HG03432 (cell line): Measurements from ENCODE around the gene EEF1E1.

Experiments
- ATAC-seq: cut with Tn5 transposase; IDR thresholded peaks from one replicate; pipeline ENCODE4 v1.9.1; 2021; ENCODE audit warnings: mild to moderate bottlenecking, moderate library complexity; ENCODE audit not compliant: unreplicated experiment

Gene EEF1E1

DNA sequence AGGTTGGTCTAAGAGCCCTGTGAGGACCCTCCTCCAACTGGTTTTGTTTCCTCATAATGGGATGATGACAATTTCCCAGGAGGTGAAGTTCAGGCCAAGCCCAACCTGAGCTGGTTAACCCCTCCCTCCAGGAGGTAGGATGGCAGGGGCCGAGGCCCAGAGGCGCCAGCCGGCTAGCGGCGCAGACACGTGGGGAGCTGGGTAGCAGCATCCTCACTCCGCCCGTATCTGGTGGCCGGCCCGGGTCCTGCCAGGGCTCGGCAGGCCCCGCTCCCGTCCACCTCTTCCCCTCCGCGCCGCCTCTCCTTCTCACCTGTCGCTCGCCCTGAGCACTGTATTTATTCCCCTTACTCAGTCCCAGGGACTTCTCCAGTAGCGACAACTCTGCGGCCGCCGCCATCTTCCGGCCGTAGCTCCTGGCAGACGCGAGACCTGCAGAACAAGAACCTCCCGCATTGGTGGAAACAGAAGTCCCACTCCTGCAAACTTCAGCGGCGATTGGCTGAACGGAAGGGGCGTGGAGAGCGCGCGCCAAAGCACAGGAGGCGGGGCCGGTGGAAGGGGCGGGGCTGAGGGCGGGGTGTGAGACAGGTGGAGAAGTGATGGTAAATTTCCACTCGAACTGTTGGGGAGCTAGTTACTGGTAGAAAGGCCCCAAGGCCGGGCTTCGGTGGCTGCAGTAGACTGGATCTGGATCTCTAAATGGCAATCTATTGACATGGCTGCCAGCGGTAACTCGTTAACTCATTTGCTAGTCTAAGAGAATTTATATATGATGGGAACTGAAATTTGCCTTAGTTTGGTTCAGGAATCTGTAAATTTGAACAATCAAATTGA is at the start of gene EEF1E1:
Gene EEF1E1, minus strand, starts transcription at position 427 of the 837 bp plus-strand sequence. Its CDS starts 27 bp downstream, at position 400.
- peak; percentile 99 for ATAC-seq

- no peak for ATAC-seq
Observed at GRCh38 chr6:8149350-8149749, 47.0 kb upstream of the EEF1E1 start.

DNA sequence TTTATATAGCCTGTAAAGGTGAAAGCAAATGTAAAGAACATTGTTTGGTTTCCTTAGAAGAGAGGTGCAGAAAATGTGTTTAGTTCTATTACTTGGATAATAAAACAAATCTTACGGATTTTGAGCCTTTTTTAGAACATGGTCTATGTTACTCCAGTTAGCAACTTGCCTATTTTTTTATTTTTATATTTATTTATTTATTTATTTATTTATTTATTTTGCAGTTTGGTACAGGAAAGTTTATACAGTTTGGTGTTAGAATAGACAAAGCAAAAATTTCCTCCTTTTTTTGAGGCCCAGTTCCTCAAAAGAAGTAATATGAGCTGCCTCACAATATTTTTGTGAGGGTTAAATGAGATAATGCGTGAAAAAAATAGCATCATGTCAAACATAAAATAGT is 41.6 kb upstream of the EEF1E1 start:
- no peak for ATAC-seq

GRCh38 chr6:8139451-8139850 is 37.1 kb upstream of the EEF1E1 start:
- no peak for ATAC-seq

DNA sequence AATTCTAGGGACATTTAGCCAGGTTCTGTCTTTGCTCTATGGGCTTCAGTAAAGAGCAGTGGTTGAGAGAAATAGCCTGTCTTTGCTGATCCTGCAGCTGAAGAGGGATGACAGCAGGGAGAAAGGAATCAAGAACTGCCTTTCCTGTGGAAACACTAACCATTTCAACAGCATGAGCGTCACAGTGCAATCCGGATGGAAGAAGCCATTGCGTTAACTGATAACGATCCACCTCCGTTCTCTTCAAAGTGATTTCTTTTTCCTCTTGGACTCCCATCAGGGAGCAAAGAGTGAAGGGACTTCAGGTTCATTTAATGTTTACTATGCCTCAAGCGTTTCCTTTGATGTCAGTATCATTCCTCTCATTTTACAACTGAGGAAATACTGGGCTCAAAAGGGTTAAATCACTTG is 35.2 kb upstream of the EEF1E1 start:
- ATAC-seq: no peak

- no peak for ATAC-seq
Observed at GRCh38 chr6:8135276-8135675, 32.9 kb upstream of the EEF1E1 start.

GRCh38 chr6:8132130-8132529 is 29.8 kb upstream of the EEF1E1 start:
- no peak for ATAC-seq

- peak; percentile 85 for ATAC-seq
Observed at GRCh38 chr6:8131265-8131897, 29.0 kb upstream of the EEF1E1 start.

DNA sequence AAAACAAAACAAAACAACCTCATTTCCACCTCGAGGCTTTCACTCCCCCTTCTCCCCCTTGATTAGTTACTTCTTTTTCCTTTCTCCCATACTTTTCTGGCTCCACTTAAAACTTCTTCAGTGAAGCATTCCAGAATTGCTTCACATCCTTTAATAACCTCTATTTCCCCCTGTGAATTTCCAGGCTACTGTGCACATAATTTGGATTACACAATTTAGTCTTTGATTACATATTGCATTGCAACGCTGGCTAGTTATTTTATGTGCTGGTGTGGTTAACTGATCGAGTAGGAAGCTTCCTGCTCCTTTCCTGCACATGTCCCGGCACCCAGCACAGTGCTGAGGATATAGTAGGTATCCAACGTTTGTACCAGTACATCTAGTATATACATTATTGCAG is 28.1 kb upstream of the EEF1E1 start:
- no peak for ATAC-seq

GRCh38 chr6:8123236-8123635 is 20.9 kb upstream of the EEF1E1 start:
- no peak for ATAC-seq

GRCh38 chr6:8114956-8115355 is 12.6 kb upstream of the EEF1E1 start:
- ATAC-seq: no peak

- no peak for ATAC-seq
Observed at GRCh38 chr6:8113131-8113654, 10.8 kb upstream of the EEF1E1 start.

DNA sequence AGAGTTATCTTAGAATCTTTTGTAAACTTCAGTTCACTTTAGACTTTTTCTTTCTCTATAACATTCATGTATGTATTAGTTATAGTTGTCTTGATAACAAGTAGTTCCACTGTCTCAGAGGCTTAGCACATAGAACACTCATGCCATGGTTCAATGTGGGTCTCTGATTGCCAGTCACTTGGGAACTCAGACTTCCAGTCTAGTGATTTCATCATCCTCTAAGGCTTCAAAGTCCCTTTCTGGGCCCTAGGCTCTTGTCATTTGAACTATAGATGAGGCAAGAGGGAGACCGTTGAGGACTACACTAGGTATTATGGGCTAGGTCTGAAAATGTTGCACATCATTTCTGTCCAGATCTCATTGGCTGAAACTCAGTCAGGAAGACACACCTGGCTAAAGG is 8.4 kb upstream of the EEF1E1 start:
- no peak for ATAC-seq

GRCh38 chr6:8110117-8110721 is 7.9 kb upstream of the EEF1E1 start:
- ATAC-seq: peak; percentile 87

DNA sequence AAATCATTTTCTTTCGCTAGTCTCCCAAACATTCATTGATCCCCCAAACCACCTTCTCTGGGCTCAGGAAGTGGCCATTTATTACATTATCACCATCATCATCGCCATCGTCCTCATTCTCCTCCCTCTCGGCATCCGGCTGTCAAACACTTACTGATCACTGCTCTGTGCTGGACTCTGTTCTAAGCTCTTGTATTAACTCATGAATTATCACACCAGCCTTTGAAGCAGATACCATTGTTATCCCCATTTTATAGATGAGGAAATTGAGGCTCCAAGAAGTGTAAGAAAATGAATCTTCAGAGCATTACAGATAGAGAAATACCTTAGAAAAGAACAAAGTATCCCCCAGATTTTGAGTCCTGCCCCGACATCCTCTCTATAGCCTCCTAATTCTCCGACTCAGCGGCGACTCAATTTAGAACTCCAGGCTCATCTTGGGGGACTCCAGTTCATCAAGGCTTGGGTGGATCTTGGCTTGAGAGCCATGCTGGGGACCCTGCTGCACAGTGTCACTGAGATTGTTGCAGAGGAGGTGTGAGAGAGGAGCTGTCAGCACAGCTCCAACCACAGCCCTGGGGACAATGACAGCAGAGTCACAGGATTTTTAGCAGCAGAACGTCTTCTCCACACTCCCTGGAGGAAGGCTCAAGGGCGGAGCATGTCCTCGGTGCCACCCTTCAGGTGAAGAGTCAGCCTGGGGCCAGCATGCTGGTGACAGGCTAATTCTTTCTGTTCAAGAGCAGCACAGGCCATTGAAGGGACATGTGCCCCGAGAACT is 6.6 kb upstream of the EEF1E1 start:
- no peak for ATAC-seq

GRCh38 chr6:8108031-8108660 is 5.8 kb upstream of the EEF1E1 start:
- no peak for ATAC-seq

DNA sequence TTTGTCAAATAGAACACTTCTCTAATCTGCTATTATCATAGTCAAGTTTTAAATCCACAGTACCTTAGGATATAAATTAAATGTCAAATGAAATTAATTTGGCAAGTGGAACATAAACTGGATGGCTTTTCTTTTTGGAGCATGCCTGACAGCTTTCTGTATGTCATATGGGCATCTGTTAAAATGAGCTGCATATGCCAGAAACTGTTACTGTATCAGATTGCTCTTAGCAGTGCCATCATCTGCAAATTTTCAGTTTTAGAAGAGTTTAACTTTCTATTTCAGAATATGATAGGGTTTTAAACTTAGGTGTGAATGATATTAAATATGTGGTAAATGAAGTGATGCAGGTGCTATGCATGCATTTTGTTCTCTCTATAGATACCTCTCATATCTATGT is 3.4 kb upstream of the EEF1E1 start:
- no peak for ATAC-seq

DNA sequence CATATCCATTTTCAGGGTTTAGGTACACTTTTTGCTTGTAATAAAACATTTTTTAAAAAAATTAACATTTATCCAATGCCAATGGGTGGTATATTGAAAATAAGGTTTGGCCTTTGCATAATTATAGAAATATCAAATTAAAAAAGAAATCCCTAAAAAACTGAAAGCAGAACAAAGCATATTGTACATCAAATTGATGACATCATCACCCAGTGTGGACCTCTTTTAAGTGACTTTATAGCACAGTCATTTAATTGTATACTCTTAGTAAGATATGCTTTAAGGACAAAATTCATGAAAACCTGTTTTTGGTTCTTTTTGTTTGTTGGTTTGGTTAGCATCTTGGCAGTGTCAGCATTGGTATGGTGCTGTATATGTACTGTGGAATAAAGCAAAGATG is 1.4 kb upstream of the EEF1E1 start:
- ATAC-seq: no peak

- ATAC-seq: no peak
Observed at GRCh38 chr6:8100159-8100854, 2.0 kb downstream of the EEF1E1 start.

DNA sequence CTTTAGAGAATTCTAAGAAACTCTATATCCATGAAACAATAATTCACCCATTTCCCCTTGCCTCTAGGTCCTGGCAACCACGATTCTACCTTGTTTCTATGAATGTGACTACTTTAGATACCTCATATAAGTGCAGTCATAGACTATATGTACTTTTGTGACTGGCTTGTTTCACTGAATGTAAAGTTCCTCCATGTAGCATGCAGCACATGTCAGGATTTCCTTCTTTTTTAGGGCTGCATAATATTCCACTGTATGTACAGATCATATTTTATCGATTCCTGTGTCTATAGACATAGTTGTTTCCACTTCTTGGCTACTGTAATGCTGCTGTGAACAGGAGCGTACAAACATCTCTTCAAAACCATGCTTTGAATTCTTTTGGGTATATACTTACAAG is 11.7 kb downstream of the EEF1E1 start:
- ATAC-seq: no peak
